PC-3 (cell line): Measurements from ENCODE around the gene TXNDC5. TPM values are rescaled to one million over a fixed set of nuclear protein-coding genes. Genes with fewer than 3 reads are reported as not detected.

Experiments used
- ATAC-seq: fragments of 200-7000 bp; cut with Tn5 transposase; 2 replicates; pipeline ENCODE4 v1.9.1; 2020; ENCODE audit warnings: mild to moderate bottlenecking, moderate library complexity
- BruUV-seq: library from RNA; stranded (reverse); fragments of 400-500 nt; replicated peaks from 2 replicates; lab custom pipeline; 2021; lab: Mats Ljungman, UMichigan
- CTCF ChIA-PET: fragments of 300-600 bp; sonication (Branson Sonifier 250); formaldehyde crosslinking; loops from one replicate; lab custom pipeline; 2022; ENCODE audit warnings: antibody characterized with exemption; lab: Charles Lee
- POLR2A ChIA-PET: fragments of 300-600 bp; sonication (Branson Sonifier 250); formaldehyde crosslinking; loops from one replicate; lab custom pipeline; 2022; ENCODE audit warnings: antibody characterized with exemption; ENCODE audit not compliant: unreplicated experiment; lab: Charles Lee
- DNase-seq: peaks from one replicate; pipeline ENCODE4 v3.0.0-alpha.2; 2015
- H2AFZ ChIP-seq: fragments of 300-600 bp; sonication (generic); 2 replicates; pipeline ENCODE4 v1.6.0; 2016; ENCODE audit warnings: antibody characterized with exemption, low read length
- H3F3A ChIP-seq: fragments of 300-600 bp; sonication (generic); one replicate; pipeline ENCODE4 v1.6.0; 2017; ENCODE audit warnings: antibody characterized with exemption, low read length, control low read depth, mild to moderate bottlenecking; ENCODE audit not compliant: unreplicated experiment
- H3K27ac ChIP-seq: fragments of 300-600 bp; sonication (generic); 2 replicates; pipeline ENCODE4 v1.5.1; 2016; ENCODE audit warnings: mild to moderate bottlenecking, low read length
- H3K27me3 ChIP-seq: fragments of 300-600 bp; sonication (generic); 2 replicates; pipeline ENCODE4 v1.6.1; 2016; ENCODE audit warnings: low read length, mixed read lengths
- H3K36me3 ChIP-seq: fragments of 300-600 bp; sonication (generic); 2 replicates; pipeline ENCODE4 v1.6.1; 2016; ENCODE audit warnings: low read depth, mixed run types, low read length, mixed read lengths
- H3K4me1 ChIP-seq: fragments of 300-600 bp; sonication (generic); 2 replicates; pipeline ENCODE4 v1.5.1; 2016; ENCODE audit warnings: low read length; ENCODE audit not compliant: insufficient read depth
- H3K4me2 ChIP-seq: fragments of 300-600 bp; sonication (generic); 2 replicates; pipeline ENCODE4 v1.6.0; 2016; ENCODE audit warnings: low read length
- H3K4me3 ChIP-seq: fragments of 300-600 bp; sonication (generic); 2 replicates; pipeline ENCODE4 v1.5.1; 2016; ENCODE audit warnings: mild to moderate bottlenecking, low read length, mixed read lengths
- H3K79me2 ChIP-seq: fragments of 300-600 bp; sonication (generic); 2 replicates; pipeline ENCODE4 v1.6.1; 2017; ENCODE audit warnings: low read length, mixed read lengths
- H3K9ac ChIP-seq: fragments of 300-600 bp; sonication (generic); 2 replicates; pipeline ENCODE4 v1.6.0; 2016; ENCODE audit warnings: mild to moderate bottlenecking, low read length
- H3K9me2 ChIP-seq: fragments of 300-600 bp; sonication (generic); replicated peaks from 2 replicates; pipeline ENCODE4 v1.6.1; 2016; ENCODE audit warnings: mixed run types, low read length, mixed read lengths
- H3K9me3 ChIP-seq: fragments of 300-600 bp; sonication (generic); 2 replicates; pipeline ENCODE4 v1.6.1; 2016; ENCODE audit warnings: low read length, mixed read lengths
- H4K20me1 ChIP-seq: fragments of 300-600 bp; sonication (generic); 2 replicates; pipeline ENCODE4 v1.6.1; 2016; ENCODE audit warnings: low read length, mixed read lengths
- CTCF ChIP-seq: fragments of 300-600 bp; sonication (generic); conservative IDR thresholded peaks from 2 replicates; pipeline ENCODE4 v1.5.1; 2017; ENCODE audit warnings: antibody characterized with exemption, low read depth, mild to moderate bottlenecking, low read length
- EZH2 ChIP-seq: fragments of 300-600 bp; sonication (generic); IDR thresholded peaks from one replicate; pipeline ENCODE4 v1.6.1; 2017; ENCODE audit warnings: antibody characterized with exemption, mild to moderate bottlenecking, low read length; ENCODE audit not compliant: unreplicated experiment
- EZH2phosphoT487 ChIP-seq: fragments of 300-600 bp; sonication (generic); IDR thresholded peaks from 2 replicates; pipeline ENCODE4 v1.6.1; 2018; ENCODE audit warnings: mild to moderate bottlenecking, antibody characterized with exemption, low read length, borderline replicate concordance
- intact Hi-C: fragments of 100-400 bp; cut with micrococcal nuclease; formaldehyde crosslinking; loops from 2 replicates; pipeline ENCODE4 v1.9.0; 2023
- total RNA-seq: library from RNA; depleted of rRNA; stranded (reverse); fragments of >200 nt; gene quantifications from 2 replicates; pipeline ENCODE4 v1.2.3, GENCODE V29; 2014

TXNDC5 gene
- total RNA-seq, 1 experiment from 2014 or later, result 221 TPM

DNA sequence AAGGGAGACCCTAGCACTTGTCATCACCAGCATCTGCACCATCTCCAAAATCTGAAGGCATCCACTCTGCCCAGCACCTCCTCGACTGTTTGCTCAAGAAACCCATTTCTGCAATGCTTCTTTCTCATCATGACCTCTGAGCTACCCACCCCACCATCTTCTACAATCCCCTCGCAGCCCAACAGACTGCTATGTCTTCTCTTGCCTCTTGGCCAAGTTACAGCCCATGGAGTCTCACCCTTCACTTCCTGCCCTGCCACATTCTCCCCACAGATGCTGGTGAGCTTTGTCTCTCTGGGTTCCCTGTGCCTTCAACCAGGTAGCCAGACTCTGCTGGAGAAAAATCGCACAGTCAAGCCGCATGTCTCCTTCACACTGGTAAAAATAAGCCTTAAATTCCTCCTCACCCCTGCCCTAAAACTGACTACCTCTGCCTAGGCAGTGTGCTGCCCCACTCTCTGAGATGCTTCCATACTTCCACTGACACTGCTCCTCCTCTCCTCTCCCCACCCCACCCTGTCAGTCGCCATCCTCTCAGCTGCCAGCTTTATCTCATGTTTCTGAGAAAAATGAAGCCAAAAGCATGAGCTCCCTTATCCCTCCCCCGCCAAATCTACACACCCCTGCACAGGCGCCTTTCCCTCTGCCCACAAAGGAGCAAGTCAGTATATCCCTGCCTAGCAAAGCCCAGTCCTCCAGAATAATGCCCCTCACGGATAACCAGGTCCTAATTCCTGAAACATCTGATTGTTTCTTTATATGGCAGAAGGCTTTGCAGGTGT, 2.3 kb upstream of the TXNDC5 start:
- ChIA-PET POLR2A (no interaction called here), CTCF (no interaction called here)
- Histone ChIP-seq H3K36me3 (no peaks in the 10 kb centered on the region), H3K27me3 (no peaks in the 10 kb centered on the region), H3K4me2 (no peak overlapping the region), H3K27ac (no peak overlapping the region), H3K9ac (no peak overlapping the region), H3K4me3 (no peak overlapping the region), H3K79me2 (peaks cover 21% of the 10 kb centered on the region), H2AFZ (no peak overlapping the region), H3K9me2 (no peaks in the 10 kb centered on the region), H3K9me3 (no peaks in the 10 kb centered on the region), H3F3A (no peaks in the 10 kb centered on the region), H3K4me1 (peaks cover 15% of the 10 kb centered on the region), H4K20me1 (peaks cover 12% of the 10 kb centered on the region; the same call in 1 of the 2 replicates)
- intact Hi-C loops, result loop anchor here (5.0 kb wide), 1 partner anchor 144 kb away; no protein-coding TSS in a partner anchor
- no TSS peak for BruUV-seq
- TF ChIP-seq CTCF (no peak), EZH2 (no peak), EZH2phosphoT487 (no peak)
- no peak for ATAC-seq
- DNase-seq, result no peak

GRCh38 chr6:7912024-7912423, 1.4 kb upstream of the TXNDC5 start:
- H3K27me3 ChIP-seq, result no peaks in the 10 kb centered on the region
- intact Hi-C loops, result loop anchor here (5.0 kb wide), 1 partner anchor 145 kb away; no protein-coding TSS in a partner anchor
- CTCF ChIA-PET, result no interaction called here

More at GRCh38 chr6:7912024-7912423, 1.4 kb upstream of the TXNDC5 start:
- Histone ChIP-seq H3K27ac (no peak overlapping the region), H3F3A (no peaks in the 10 kb centered on the region), H3K4me1 (peaks cover 15% of the 10 kb centered on the region), H2AFZ (no peak overlapping the region), H3K4me2 (no peak overlapping the region), H3K9me3 (no peaks in the 10 kb centered on the region), H4K20me1 (peaks cover 21% of the 10 kb centered on the region; the same call in 1 of the 2 replicates), H3K9ac (no peak overlapping the region), H3K79me2 (peaks cover 30% of the 10 kb centered on the region), H3K36me3 (no peaks in the 10 kb centered on the region), H3K9me2 (no peaks in the 10 kb centered on the region), H3K4me3 (no peak overlapping the region)
- POLR2A ChIA-PET, result interaction anchor here (0.6 kb wide), 1 partner anchor 25 kb away, joined by 4 read pairs; no protein-coding TSS in a partner anchor
- ATAC-seq (no peak), DNase-seq (no peak)
- TF ChIP-seq CTCF (no peak), EZH2 (no peak), EZH2phosphoT487 (no peak)
- no TSS peak for BruUV-seq
